Activated CD8-positive, alpha-beta T cell treated with anti-CD3 and anti-CD28 coated beads for 36 hours (primary cell): ENCODE results near the gene GRB10. TPM values are rescaled to one million over a fixed set of nuclear protein-coding genes. Genes with fewer than 3 reads are reported as not detected.
"Not testable (repeated sequence)": the region's sequence is repeated elsewhere in the genome, so short reads cannot be mapped to it uniquely, and the experiment has no call there.

Experiments
- ATAC-seq: fragments of 200-7000 bp; cut with Tn5 transposase; one replicate; pipeline ENCODE4 v1.10.0; 2021; ENCODE audit warnings: mild to moderate bottlenecking, moderate library complexity
- CTCF ChIA-PET: fragments of 350-600 bp; sonication (Branson Sonifier 250); formaldehyde crosslinking; loops from one replicate; lab custom pipeline; 2021; ENCODE audit warnings: antibody characterized with exemption; lab: Charles Lee
- POLR2A ChIA-PET: fragments of 350-600 bp; sonication (Branson Sonifier 250); formaldehyde crosslinking; loops from one replicate; lab custom pipeline; 2021; ENCODE audit warnings: antibody characterized with exemption; lab: Charles Lee
- DNase-seq: peaks from one replicate; pipeline ENCODE4 v3.0.0-alpha.2; 2020
- H3K27ac Mint-ChIP-seq: one replicate; pipeline ENCODE4 v1.8.0; 2021; ENCODE audit warnings: mild to moderate bottlenecking, mixed read lengths
- H3K27me3 Mint-ChIP-seq: one replicate; pipeline ENCODE4 v1.8.0; 2021; ENCODE audit warnings: mixed read lengths
- H3K36me3 Mint-ChIP-seq: one replicate; pipeline ENCODE4 v1.8.0; 2021; ENCODE audit warnings: low read depth, mixed read lengths
- H3K4me1 Mint-ChIP-seq: one replicate; pipeline ENCODE4 v1.8.0; 2021; ENCODE audit warnings: low read depth, mixed read lengths
- H3K4me3 Mint-ChIP-seq: one replicate; pipeline ENCODE4 v1.8.0; 2021; ENCODE audit warnings: mild to moderate bottlenecking, moderate library complexity, mixed read lengths
- H3K9me3 Mint-ChIP-seq: one replicate; pipeline ENCODE4 v1.8.0; 2021; ENCODE audit warnings: mixed read lengths
- CTCF ChIP-seq: fragments of 200-600 bp; IDR thresholded peaks from one replicate; pipeline ENCODE4 v1.8.0; 2022; ENCODE audit warnings: antibody characterized with exemption, mild to moderate bottlenecking
- intact Hi-C: fragments of 100-400 bp; cut with micrococcal nuclease; formaldehyde crosslinking; loops from one replicate; pipeline ENCODE4 v1.10.0; 2022
- total RNA-seq, 2 experiments: library from RNA; stranded (reverse); gene quantifications; one replicate each; pipeline ENCODE4 v1.2.3, GENCODE V29; 2021

The GRB10 gene
- total RNA-seq, 2 experiments from 2014 or later = 5.6 to 6.9 TPM

DNA sequence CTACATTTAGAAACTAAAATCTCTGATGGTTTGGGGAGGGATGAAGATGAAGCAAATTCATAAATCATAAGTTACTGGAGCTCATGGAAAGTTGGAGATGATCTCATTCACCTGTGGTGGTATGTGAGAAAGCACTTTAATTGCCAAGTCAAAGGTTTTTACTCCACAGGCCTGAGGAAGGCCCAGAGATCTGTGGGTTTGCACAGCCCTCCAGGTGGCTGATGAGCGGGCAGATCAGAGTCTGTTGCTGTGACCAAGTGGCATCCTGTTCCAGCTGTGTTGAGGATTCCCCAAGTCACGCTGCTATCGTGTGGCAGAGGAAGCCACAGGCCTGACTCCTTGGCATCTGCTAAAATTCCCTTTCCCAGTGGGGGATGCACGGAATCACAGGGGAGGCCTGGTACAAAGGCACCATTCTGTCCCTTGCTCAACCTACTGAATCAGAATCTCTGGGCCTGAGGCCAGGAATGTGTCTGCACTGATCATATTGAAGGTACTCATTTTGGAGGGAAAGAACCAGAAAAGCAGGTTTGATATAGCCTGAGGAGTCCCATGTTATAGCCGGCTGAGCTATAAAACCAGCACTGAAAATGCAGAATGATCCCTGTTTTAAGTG, 197.8 kb downstream of the GRB10 start:
- Mint-ChIP-seq H3K4me1 (no peaks in the 10 kb centered on the region), H3K27me3 (peaks cover 9% of the 10 kb centered on the region), H3K36me3 (peaks cover 2% of the 10 kb centered on the region), H3K9me3 (peaks cover 16% of the 10 kb centered on the region), H3K4me3 (no peak overlapping the region), H3K27ac (no peak overlapping the region)
- intact Hi-C loops = no loop called here
- no peak for DNase-seq
- no peak for ATAC-seq
- CTCF ChIA-PET = no interaction called here
- POLR2A ChIA-PET = no interaction called here
- no peak for TF ChIP-seq CTCF

- Mint-ChIP-seq H3K4me3 (no peak overlapping the region), H3K27ac (no peak overlapping the region), H3K27me3 (peaks cover 7% of the 10 kb centered on the region), H3K36me3 (peaks cover 2% of the 10 kb centered on the region), H3K9me3 (peaks cover 16% of the 10 kb centered on the region), H3K4me1 (no peaks in the 10 kb centered on the region)
- DNase-seq (no peak), ATAC-seq (no peak)
- TF ChIP-seq CTCF = no peak
- ChIA-PET CTCF (interaction anchor here (1.2 kb wide), 1 partner anchor 116 kb away, joined by 3 read pairs; no protein-coding TSS in a partner anchor), POLR2A (no interaction called here)
- intact Hi-C loops = no loop called here
Measured at GRCh38 chr7:50584386-50584785, 198.3 kb downstream of the GRB10 start.

GRCh38 chr7:50583295-50583694, 199.4 kb downstream of the GRB10 start:
- CTCF ChIA-PET = interaction anchor here (1.2 kb wide), 1 partner anchor 115 kb away, joined by 3 read pairs; no protein-coding TSS in a partner anchor
- H3K27ac Mint-ChIP-seq, H3K4me1 Mint-ChIP-seq, intact Hi-C loops, POLR2A ChIA-PET, DNase-seq, H3K4me3 Mint-ChIP-seq, H3K36me3 Mint-ChIP-seq, H3K27me3 Mint-ChIP-seq, ATAC-seq: not testable (repeated sequence)
- H3K9me3 Mint-ChIP-seq = peaks cover 16% of the 10 kb centered on the region

DNA sequence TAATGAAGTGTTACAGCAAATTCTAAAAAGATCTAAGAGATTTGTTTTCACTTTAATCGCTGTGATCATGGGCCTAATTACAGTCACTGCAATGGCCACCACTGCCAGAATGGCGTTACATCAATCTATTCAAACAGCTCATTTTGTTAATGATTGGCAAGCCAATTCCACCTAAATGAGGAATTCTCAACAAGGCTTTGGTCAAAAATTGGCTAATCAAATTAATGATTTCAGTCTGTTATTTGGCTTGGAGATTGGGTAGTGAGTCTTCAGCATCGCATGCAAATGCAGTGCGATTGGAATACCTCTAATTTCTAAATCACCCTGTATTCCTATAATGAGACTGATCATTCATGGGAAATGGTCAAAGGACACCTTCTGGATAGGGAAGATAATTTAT, 200.4 kb downstream of the GRB10 start:
- H3K4me3 Mint-ChIP-seq, intact Hi-C loops, H3K27me3 Mint-ChIP-seq, ATAC-seq, POLR2A ChIA-PET, DNase-seq, CTCF ChIA-PET, H3K27ac Mint-ChIP-seq, H3K4me1 Mint-ChIP-seq, H3K36me3 Mint-ChIP-seq: not testable (repeated sequence)
- H3K9me3 Mint-ChIP-seq = peaks cover 22% of the 10 kb centered on the region

GRCh38 chr7:50580666-50581065, 202.0 kb downstream of the GRB10 start:
- H3K9me3 Mint-ChIP-seq = peaks cover 26% of the 10 kb centered on the region
- H3K27ac Mint-ChIP-seq, H3K36me3 Mint-ChIP-seq, CTCF ChIA-PET, DNase-seq, H3K27me3 Mint-ChIP-seq, POLR2A ChIA-PET, H3K4me3 Mint-ChIP-seq, intact Hi-C loops, ATAC-seq, H3K4me1 Mint-ChIP-seq: not testable (repeated sequence)

DNA sequence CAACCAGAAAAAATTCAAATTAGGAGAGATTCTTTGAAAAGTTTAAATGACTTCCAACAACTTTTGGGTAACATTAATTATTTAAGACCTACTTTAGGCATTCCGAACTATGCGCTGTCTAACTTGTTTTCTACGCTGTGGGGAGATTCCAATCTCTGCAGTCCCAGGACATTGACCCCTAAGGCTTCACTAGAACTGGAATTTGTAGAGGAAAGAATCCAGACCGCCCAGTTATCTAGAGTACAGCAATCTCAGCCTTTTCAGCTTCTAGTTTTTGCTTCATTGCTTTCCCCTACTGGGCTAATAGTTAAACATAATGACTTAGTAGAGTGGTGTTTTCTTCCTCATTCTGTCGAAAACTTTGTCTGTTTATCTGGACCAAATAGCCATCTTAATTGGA, 202.6 kb downstream of the GRB10 start:
- H3K4me3 Mint-ChIP-seq = no peak overlapping the region
- POLR2A ChIA-PET = no interaction called here
- CTCF ChIA-PET = no interaction called here
- intact Hi-C loops = no loop called here
- ATAC-seq = no peak
- peaks cover 26% of the 10 kb centered on the region for H3K9me3 Mint-ChIP-seq
- no peak for TF ChIP-seq CTCF
- peaks cover 2% of the 10 kb centered on the region for H3K36me3 Mint-ChIP-seq
- no peak for DNase-seq
- H3K4me1 Mint-ChIP-seq = no peaks in the 10 kb centered on the region
- H3K27me3 Mint-ChIP-seq = peaks cover 4% of the 10 kb centered on the region
- H3K27ac Mint-ChIP-seq = no peak overlapping the region

- H3K4me3 Mint-ChIP-seq, ATAC-seq, POLR2A ChIA-PET, H3K36me3 Mint-ChIP-seq, intact Hi-C loops, DNase-seq, H3K4me1 Mint-ChIP-seq, CTCF ChIA-PET, H3K27ac Mint-ChIP-seq, H3K27me3 Mint-ChIP-seq: not testable (repeated sequence)
- H3K9me3 Mint-ChIP-seq = peaks cover 16% of the 10 kb centered on the region
Measured at GRCh38 chr7:50578105-50578504, 204.6 kb downstream of the GRB10 start.
